GM19043 (cell line): ENCODE measurements around the gene MACROD2.

ENCODE experiments used
- ATAC-seq: cut with Tn5 transposase; IDR thresholded peaks from one replicate; pipeline ENCODE4 v1.9.1; 2021; ENCODE audit warnings: low read depth; ENCODE audit not compliant: unreplicated experiment

MACROD2 gene

GRCh38 chr20:15699431-15700146, 1704.3 kb downstream of the MACROD2 start:
- no peak for ATAC-seq

GRCh38 chr20:15700147-15700765, 1704.9 kb downstream of the MACROD2 start:
- no peak for ATAC-seq

- ATAC-seq, result no peak
These were observed 1706.8 kb downstream of the MACROD2 start for GRCh38 chr20:15702161-15702560.

GRCh38 chr20:15703171-15703911, 1708.0 kb downstream of the MACROD2 start:
- ATAC-seq, result no peak

- ATAC-seq, result no peak
These were observed 1710.7 kb downstream of the MACROD2 start for GRCh38 chr20:15705975-15706374.

GRCh38 chr20:15706719-15707118, 1711.4 kb downstream of the MACROD2 start:
- ATAC-seq, result no peak

- peak; percentile 81 for ATAC-seq
These were observed 1713.8 kb downstream of the MACROD2 start for GRCh38 chr20:15708984-15709598.

GRCh38 chr20:15710636-15711035, 1715.3 kb downstream of the MACROD2 start:
- no peak for ATAC-seq

- no peak for ATAC-seq
These were observed 1715.9 kb downstream of the MACROD2 start for GRCh38 chr20:15711177-15711576.

GRCh38 chr20:15716256-15716655, 1720.9 kb downstream of the MACROD2 start:
- no peak for ATAC-seq

- ATAC-seq, result no peak
These were observed 1731.1 kb downstream of the MACROD2 start for GRCh38 chr20:15726416-15726815.

GRCh38 chr20:15734052-15734451, 1738.7 kb downstream of the MACROD2 start:
- no peak for ATAC-seq

- no peak for ATAC-seq
These were observed 1743.7 kb downstream of the MACROD2 start for GRCh38 chr20:15739035-15739434.

GRCh38 chr20:15740046-15740775, 1744.9 kb downstream of the MACROD2 start:
- ATAC-seq, result no peak

- no peak for ATAC-seq
These were observed 1746.8 kb downstream of the MACROD2 start for GRCh38 chr20:15742087-15742486.

- no peak for ATAC-seq
These were observed 1747.3 kb downstream of the MACROD2 start for GRCh38 chr20:15742627-15743026.

- ATAC-seq, result no peak
These were observed 1760.9 kb downstream of the MACROD2 start for GRCh38 chr20:15756002-15756753.

GRCh38 chr20:15756754-15757115, 1761.4 kb downstream of the MACROD2 start:
- no peak for ATAC-seq

GRCh38 chr20:15759594-15759993, 1764.3 kb downstream of the MACROD2 start:
- ATAC-seq, result no peak
